Measurements from ENCODE around the gene DNAJC5. TPM values are rescaled to one million over a fixed set of nuclear protein-coding genes. Genes with fewer than 3 reads are reported as not detected.
"Not testable (repeated sequence)": the region's sequence is repeated elsewhere in the genome, so short reads cannot be mapped to it uniquely, and the experiment has no call there.

Gene DNAJC5
- total and polyA plus RNA-seq, 2 experiments from 2014 or later: 22.4 to 68.0 TPM

GRCh38 chr20:63863798-63864544, 31.0 kb upstream of the DNAJC5 start:
- 11 to 13% methylated on average over 38 of the region's 38 CpGs for WGBS, 2 experiments (ENCODE audit: low coverage in 1 of 2, low lambda C conversion rate in 2 of 2, missing lambda C conversion rate in 2 of 2)

GRCh38 chr20:63864545-63864977, 30.4 kb upstream of the DNAJC5 start:
- H3K79me2 ChIP-seq (ENCODE audit: insufficient read depth): peaks cover 56% of the 10 kb centered on the region
- H3K27me3 ChIP-seq (replicated peaks; ENCODE audit: insufficient read depth): no peaks in the 10 kb centered on the region
- DNase-seq: no peak
- H3K36me3 ChIP-seq (ENCODE audit: low read depth): 0 out of 2 replicates have a peak, but pooled peaks cover 10% of the 10 kb centered on the region
- H4K20me1 ChIP-seq (ENCODE audit: insufficient read depth): no peaks in the 10 kb centered on the region
- H3K4me1 ChIP-seq (ENCODE audit: insufficient read depth): 0 out of 2 replicates have a peak, but pooled peaks cover 7% of the 10 kb centered on the region
- no peak for TF ChIP-seq EZH2phosphoT487 (IDR thresholded peaks at IDR 0.05; ENCODE audit: insufficient read depth, low read depth)
- no peak for TF ChIP-seq EZH2 (IDR thresholded peaks at IDR 0.05; ENCODE audit: insufficient read depth, poor library complexity, severe bottlenecking)
- peak overlapping the region; percentile 99 for H3K27ac ChIP-seq
- H2AFZ ChIP-seq: peak overlapping the region; percentile 66
- H3K4me3 ChIP-seq: peak overlapping the region; percentile 92
- peak overlapping the region; percentile 94 for H3K4me2 ChIP-seq (ENCODE audit: unreplicated experiment)
- H3K9me3 ChIP-seq (ENCODE audit: low read depth): no peaks in the 10 kb centered on the region
- in situ Hi-C loops (cut with MboI): no loop called here
- peak overlapping the region; percentile 99 for H3K9ac ChIP-seq
- WGBS, 2 experiments (ENCODE audit: low coverage in 1 of 2, low lambda C conversion rate in 2 of 2, missing lambda C conversion rate in 2 of 2): 3 to 4% methylated on average over 25 of the region's 25 CpGs
- H3K9me2 ChIP-seq (ENCODE audit: insufficient read depth): no peaks in the 10 kb centered on the region
- H3F3A ChIP-seq (ENCODE audit: insufficient read depth): 0 out of 2 replicates have a peak, but pooled peaks cover 4% of the 10 kb centered on the region

More at GRCh38 chr20:63863798-63864544, 31.0 kb upstream of the DNAJC5 start:
- Histone ChIP-seq H3K9ac (peak overlapping the region; percentile 99), H3F3A (ENCODE audit: insufficient read depth) (0 out of 2 replicates have a peak, but pooled peaks cover 4% of the 10 kb centered on the region), H3K4me2 (ENCODE audit: unreplicated experiment) (peak overlapping the region; percentile 94), H3K4me1 (ENCODE audit: insufficient read depth) (0 out of 2 replicates have a peak, but pooled peaks cover 7% of the 10 kb centered on the region), H3K4me3 (peak overlapping the region; percentile 92), H2AFZ (peak overlapping the region; percentile 66), H4K20me1 (ENCODE audit: insufficient read depth) (no peaks in the 10 kb centered on the region), H3K9me3 (ENCODE audit: low read depth) (no peaks in the 10 kb centered on the region), H3K27me3 (replicated peaks; ENCODE audit: insufficient read depth) (no peaks in the 10 kb centered on the region), H3K9me2 (ENCODE audit: insufficient read depth) (no peaks in the 10 kb centered on the region), H3K36me3 (ENCODE audit: low read depth) (0 out of 2 replicates have a peak, but pooled peaks cover 7% of the 10 kb centered on the region), H3K27ac (peak overlapping the region; percentile 99), H3K79me2 (ENCODE audit: insufficient read depth) (peaks cover 50% of the 10 kb centered on the region)
- TF ChIP-seq EZH2phosphoT487 (IDR thresholded peaks at IDR 0.05; ENCODE audit: insufficient read depth, low read depth) (no peak), EZH2 (IDR thresholded peaks at IDR 0.05; ENCODE audit: insufficient read depth, poor library complexity, severe bottlenecking) (no peak)
- in situ Hi-C loops (cut with MboI): no loop called here
- DNase-seq: peak; percentile 91

GRCh38 chr20:63864978-63865640, 29.8 kb upstream of the DNAJC5 start, which contains the start of gene TPD52L2:
TSS of gene TPD52L2 (plus strand) at chr20:63865270. CDS start at chr20:63865366, 96 bp downstream.
- Histone ChIP-seq H3K9me2 (ENCODE audit: insufficient read depth) (no peaks in the 10 kb centered on the region), H3K27me3 (replicated peaks; ENCODE audit: insufficient read depth) (no peaks in the 10 kb centered on the region), H2AFZ (peak within 1 kb of the TSS; percentile 66), H3K36me3 (ENCODE audit: low read depth) (peaks cover 15% of the 10 kb centered on the region; the same call in 1 of the 2 replicates), H3K9me3 (ENCODE audit: low read depth) (no peaks in the 10 kb centered on the region), H3K4me1 (ENCODE audit: insufficient read depth) (0 out of 2 replicates have a peak, but pooled peaks cover 7% of the 10 kb centered on the region), H4K20me1 (ENCODE audit: insufficient read depth) (no peaks in the 10 kb centered on the region), H3K4me3 (peak within 1 kb of the TSS; percentile 92), H3K9ac (peak within 1 kb of the TSS; percentile 99), H3K79me2 (ENCODE audit: insufficient read depth) (peaks cover 61% of the 10 kb centered on the region), H3K4me2 (ENCODE audit: unreplicated experiment) (peak within 1 kb of the TSS; percentile 94), H3F3A (ENCODE audit: insufficient read depth) (0 out of 2 replicates have a peak, but pooled peaks cover 4% of the 10 kb centered on the region), H3K27ac (peak within 1 kb of the TSS; percentile 99)
- in situ Hi-C loops (cut with MboI): no loop called here
- WGBS, 2 experiments (ENCODE audit: low coverage in 1 of 2, low lambda C conversion rate in 2 of 2, missing lambda C conversion rate in 2 of 2): 1% methylated on average over 57 to 66 of the region's 68 CpGs
- no peak for TF ChIP-seq EZH2phosphoT487 (IDR thresholded peaks at IDR 0.05; ENCODE audit: insufficient read depth, low read depth)
- no peak for TF ChIP-seq EZH2 (IDR thresholded peaks at IDR 0.05; ENCODE audit: insufficient read depth, poor library complexity, severe bottlenecking)
- peak; percentile 100 for DNase-seq

- H3K27me3 ChIP-seq (replicated peaks; ENCODE audit: insufficient read depth); H3K27ac ChIP-seq; H3K4me1 ChIP-seq (ENCODE audit: insufficient read depth); H4K20me1 ChIP-seq (ENCODE audit: insufficient read depth); H3K4me3 ChIP-seq; H3K4me2 ChIP-seq (ENCODE audit: unreplicated experiment); H3K9me3 ChIP-seq (ENCODE audit: low read depth); in situ Hi-C loops (cut with MboI); H2AFZ ChIP-seq; H3K9ac ChIP-seq; DNase-seq; H3K9me2 ChIP-seq (ENCODE audit: insufficient read depth); H3F3A ChIP-seq (ENCODE audit: insufficient read depth): not testable (repeated sequence)
- Histone ChIP-seq H3K36me3 (ENCODE audit: low read depth) (peaks cover 32% of the 10 kb centered on the region), H3K79me2 (ENCODE audit: insufficient read depth) (peaks cover 81% of the 10 kb centered on the region)
- 91 to 94% methylated on average over 13 of the region's 13 CpGs for WGBS, 2 experiments (ENCODE audit: low coverage in 1 of 2, low lambda C conversion rate in 2 of 2, missing lambda C conversion rate in 2 of 2)
Observed at GRCh38 chr20:63867042-63867441, 27.9 kb upstream of the DNAJC5 start.

Measured in GM23248 (cell line).